Panc1 (cell line): Measurements from ENCODE around the gene PPP4R3A. TPM values are rescaled to one million over a fixed set of nuclear protein-coding genes. Genes with fewer than 3 reads are reported as not detected.

Source experiments
- ATAC-seq: fragments of 200-7000 bp; cut with Tn5 transposase; 2 replicates; pipeline ENCODE4 v1.9.1; 2020; ENCODE audit warnings: mild to moderate bottlenecking, moderate library complexity
- BruUV-seq: library from RNA; stranded (reverse); fragments of 400-500 nt; replicated peaks from 2 replicates; lab custom pipeline; 2021; lab: Mats Ljungman, UMichigan
- CTCF ChIA-PET: fragments of 300-600 bp; sonication (Branson Sonifier 250); formaldehyde crosslinking; loops from one replicate; lab custom pipeline; 2022; ENCODE audit warnings: antibody characterized with exemption; lab: Charles Lee
- POLR2A ChIA-PET: fragments of 300-600 bp; sonication (Branson Sonifier 250); formaldehyde crosslinking; loops from one replicate; lab custom pipeline; 2022; ENCODE audit warnings: antibody characterized with exemption; lab: Charles Lee
- DNase-seq: peaks from one replicate; pipeline ENCODE4 v3.0.0-alpha.2; 2010; ENCODE audit warnings: low read depth, low spot score
- H3K27ac ChIP-seq: 2 replicates; pipeline ENCODE4 v1.5.1; 2011; ENCODE audit warnings: mild to moderate bottlenecking, low read length, inconsistent platforms
- H3K27me3 ChIP-seq: fragments of 200-500 bp; sonication (Bioruptor generic); 2 replicates; pipeline ENCODE4 v1.6.0; 2014; ENCODE audit warnings: low read length, inconsistent platforms; ENCODE audit not compliant: control insufficient read depth, insufficient read depth
- H3K36me3 ChIP-seq: fragments of 200-500 bp; sonication (Bioruptor generic); 2 replicates; pipeline ENCODE4 v1.5.1; 2014; ENCODE audit warnings: inconsistent platforms, mild to moderate bottlenecking, low read length, moderate library complexity; ENCODE audit not compliant: control insufficient read depth, insufficient read depth
- H3K4me1 ChIP-seq: 2 replicates; pipeline ENCODE4 v1.5.1; 2011; ENCODE audit warnings: inconsistent platforms, mild to moderate bottlenecking, low read length, moderate library complexity; ENCODE audit not compliant: control insufficient read depth, insufficient read depth
- H3K4me3 ChIP-seq, 2 experiments: 2 replicates each; pipeline ENCODE4 v1.5.1; 2011 to 2012; ENCODE audit warnings: low read depth in 2 of 2, low read length in 2 of 2, mild to moderate bottlenecking in 2 of 2, inconsistent platforms in 1 of 2, moderate library complexity in 1 of 2
- H3K9me3 ChIP-seq: fragments of 200-500 bp; sonication (Bioruptor generic); 2 replicates; pipeline ENCODE4 v1.5.1; 2014; ENCODE audit warnings: low read depth, mild to moderate bottlenecking, inconsistent platforms, low read length, moderate library complexity; ENCODE audit not compliant: control insufficient read depth, insufficient read depth
- CTCF ChIP-seq: fragments of 450-650 bp; IDR thresholded peaks from 2 replicates; pipeline ENCODE4 v1.5.1; 2017; ENCODE audit warnings: mild to moderate bottlenecking
- POLR2AphosphoS5 ChIP-seq: IDR thresholded peaks from 2 replicates; pipeline ENCODE4 v1.6.1; 2012; ENCODE audit warnings: mild to moderate bottlenecking, low read depth, low read length, moderate library complexity
- REST ChIP-seq, 2 experiments: IDR thresholded peaks; 2 replicates each; pipeline ENCODE4 v1.6.1; 2011 to 2012; ENCODE audit warnings: low read depth in 2 of 2, control low read depth in 1 of 2, low read length in 1 of 2, mild to moderate bottlenecking in 1 of 2, moderate library complexity in 1 of 2; ENCODE audit not compliant: insufficient read depth in 1 of 2
- SIN3A ChIP-seq: IDR thresholded peaks from 2 replicates; pipeline ENCODE4 v1.6.1; 2012; ENCODE audit warnings: low read depth, mild to moderate bottlenecking, low read length, moderate library complexity, borderline replicate concordance; ENCODE audit not compliant: insufficient read depth
- TCF7L2 ChIP-seq: IDR thresholded peaks from 2 replicates; pipeline ENCODE4 v1.6.1; 2011; ENCODE audit warnings: mild to moderate bottlenecking, low read depth, low read length, inconsistent platforms
- in situ Hi-C: cut with HindIII; loops from 2 replicates; pipeline ENCODE4 v1.10.0; 2016; ENCODE audit warnings: low sequenced_read_pairs, low pct_unique_long_range_greater_than_20kb
- intact Hi-C: fragments of 100-400 bp; cut with micrococcal nuclease; formaldehyde crosslinking; loops from one replicate; pipeline ENCODE4 v1.10.0; 2022; ENCODE audit not compliant: unreplicated experiment
- total RNA-seq: library from RNA; stranded (reverse); gene quantifications from one replicate; pipeline ENCODE4 v1.2.1, GENCODE V29; 2021; ENCODE audit not compliant: unreplicated experiment

The PPP4R3A gene
- total RNA-seq, 1 experiment from 2014 or later = 54.8 TPM

GRCh38 chr14:91415794-91416743, 94.0 kb downstream of the PPP4R3A start:
- Histone ChIP-seq H3K4me1 (peaks cover 6% of the 10 kb centered on the region), H3K4me3 (peak overlapping the region; percentile 55 to 57), H3K27me3 (no peaks in the 10 kb centered on the region), H3K36me3 (no peaks in the 10 kb centered on the region; the same call in none of the 2 replicates), H3K9me3 (no peaks in the 10 kb centered on the region), H3K27ac (peak overlapping the region; percentile 82)
- TF ChIP-seq REST (IDR thresholded peaks at IDR 0.05; ENCODE audit: insufficient read depth in 1 of 2, low read depth in 2 of 2, low read length in 1 of 2) = no peak
- no peak for TF ChIP-seq TCF7L2
- no peak for TF ChIP-seq SIN3A
- TF ChIP-seq POLR2AphosphoS5 = no peak
- TF ChIP-seq CTCF = no peak
- in situ Hi-C loops (no loop called here), intact Hi-C loops (no loop called here)
- ChIA-PET CTCF (interaction anchor here (1.3 kb wide), 1 partner anchor 93 kb away, joined by 3 read pairs; no protein-coding TSS in a partner anchor), POLR2A (interaction anchor here (0.6 kb wide), 1 partner anchor 123 kb away, joined by 4 read pairs; no protein-coding TSS in a partner anchor)
- ATAC-seq = no peak
- DNase-seq = no peak
- BruUV-seq = TSS peak; percentile 83

- Histone ChIP-seq H3K36me3 (no peaks in the 10 kb centered on the region; the same call in none of the 2 replicates), H3K9me3 (no peaks in the 10 kb centered on the region), H3K4me3 (no peak overlapping the region), H3K27me3 (no peaks in the 10 kb centered on the region), H3K4me1 (peaks cover 3% of the 10 kb centered on the region), H3K27ac (no peak overlapping the region)
- intact Hi-C loops (no loop called here), in situ Hi-C loops (no loop called here)
- ChIA-PET CTCF (interaction anchor here (0.6 kb wide), 1 partner anchor 54 kb away, joined by 6 read pairs; no protein-coding TSS in a partner anchor), POLR2A (interaction anchor here (0.6 kb wide), 1 partner anchor 27 kb away, joined by 7 read pairs; no protein-coding TSS in a partner anchor)
- DNase-seq (no peak), ATAC-seq (no peak)
- BruUV-seq = no TSS peak
- no peak for TF ChIP-seq REST (IDR thresholded peaks at IDR 0.05; ENCODE audit: insufficient read depth in 1 of 2, low read depth in 2 of 2, low read length in 1 of 2)
- TF ChIP-seq TCF7L2 = no peak
- no peak for TF ChIP-seq POLR2AphosphoS5
- TF ChIP-seq SIN3A = no peak
- TF ChIP-seq CTCF = no peak
These were observed 95.7 kb downstream of the PPP4R3A start for GRCh38 chr14:91414475-91414833.
